GM23338 (cell line): ENCODE data around the gene ILKAP.

Experiments
- CREB1 ChIP-seq: fragments of 250-450 bp; sonication (Bioruptor Pico); IDR thresholded peaks from 2 replicates; pipeline ENCODE4 v1.5.0; 2020; ENCODE audit warnings: low read depth, mild to moderate bottlenecking, moderate library complexity
- EZH2 ChIP-seq: fragments of 200-600 bp; sonication (generic); IDR thresholded peaks from one replicate; pipeline ENCODE4 v1.8.0; 2017; ENCODE audit warnings: antibody characterized with exemption, mild to moderate bottlenecking, low read depth; ENCODE audit not compliant: unreplicated experiment
- EZH2phosphoT487 ChIP-seq: fragments of 200-600 bp; sonication (generic); IDR thresholded peaks from one replicate; pipeline ENCODE4 v1.8.1; 2018; ENCODE audit warnings: antibody characterized with exemption; ENCODE audit not compliant: unreplicated experiment
- JUNB ChIP-seq: IDR thresholded peaks from one replicate; pipeline ENCODE4 v1.6.1; 2016; ENCODE audit warnings: antibody characterized with exemption; ENCODE audit not compliant: unreplicated experiment
- NANOG ChIP-seq: IDR thresholded peaks from 2 replicates; pipeline ENCODE4 v1.6.1; 2016; ENCODE audit warnings: antibody characterized with exemption, borderline replicate concordance
- POLR2AphosphoS5 ChIP-seq: IDR thresholded peaks from 2 replicates; pipeline ENCODE4 v1.6.1; 2016; ENCODE audit warnings: antibody characterized with exemption, low read depth
- STAT1 ChIP-seq: IDR thresholded peaks from one replicate; pipeline ENCODE4 v1.6.1; 2016; ENCODE audit warnings: antibody characterized with exemption; ENCODE audit not compliant: unreplicated experiment
- ZNF114 ChIP-seq: fragments of 250-450 bp; sonication (Bioruptor Pico); IDR thresholded peaks from 2 replicates; pipeline ENCODE4 v1.5.0; 2020; ENCODE audit warnings: mild to moderate bottlenecking, moderate library complexity
- ZNF331 ChIP-seq: fragments of 250-450 bp; sonication (Bioruptor Pico); IDR thresholded peaks from 2 replicates; pipeline ENCODE4 v1.5.0; 2020; ENCODE audit warnings: low read depth, mild to moderate bottlenecking, moderate library complexity
- TF ChIP-seq, protein P1 (sequence below), 2 experiments: fragments of 200-600 bp in 1 of 2; sonication (generic) in 1 of 2; conservative IDR thresholded peaks; 2 replicates each; pipeline versions ENCODE4 v1.5.1 to v1.6.1; 2016 to 2017; ENCODE audit warnings: antibody characterized with exemption in 2 of 2, low read depth in 2 of 2, mild to moderate bottlenecking in 2 of 2, moderate library complexity in 1 of 2
- TF ChIP-seq, protein P2 (sequence below): IDR thresholded peaks from one replicate; pipeline ENCODE4 v1.6.1; 2018; ENCODE audit warnings: antibody characterized with exemption; ENCODE audit not compliant: unreplicated experiment
- TF ChIP-seq, protein P3 (sequence below): IDR thresholded peaks from 2 replicates; pipeline ENCODE4 v1.6.1; 2016; ENCODE audit warnings: antibody characterized with exemption

DNA sequence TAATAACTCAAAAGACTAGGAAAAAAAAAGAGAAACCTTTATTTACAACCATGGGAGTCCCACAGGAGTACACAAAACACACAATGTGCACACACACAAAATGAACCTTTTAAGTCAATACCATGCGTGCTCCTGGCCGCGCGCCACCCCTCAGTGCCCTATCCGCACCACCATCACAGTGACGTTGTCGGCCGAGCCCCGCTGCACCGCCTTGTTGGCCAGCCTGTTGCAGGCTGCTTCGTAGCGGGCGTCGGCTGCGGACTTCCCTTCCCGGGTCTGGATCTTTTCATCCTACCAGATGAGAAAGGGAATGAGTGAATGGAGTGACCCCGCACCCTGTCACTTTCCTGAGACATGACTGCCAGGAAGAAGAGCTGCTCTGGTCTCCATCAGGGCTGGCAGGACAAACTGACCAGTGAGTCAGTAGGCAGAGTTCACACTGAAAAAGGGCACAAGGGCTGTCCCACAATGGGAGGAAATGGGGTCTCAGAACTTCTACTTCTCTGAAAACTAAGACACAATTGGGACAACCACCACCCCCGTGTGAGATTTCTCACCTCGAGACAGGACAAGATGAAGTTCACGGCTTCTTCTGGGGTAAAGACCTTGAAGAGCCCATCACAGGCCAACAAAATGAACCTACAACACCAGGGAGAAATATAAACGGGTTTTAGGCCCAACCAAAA is 33.0 kb downstream of the ILKAP start:
- TF ChIP-seq, protein P1, sequence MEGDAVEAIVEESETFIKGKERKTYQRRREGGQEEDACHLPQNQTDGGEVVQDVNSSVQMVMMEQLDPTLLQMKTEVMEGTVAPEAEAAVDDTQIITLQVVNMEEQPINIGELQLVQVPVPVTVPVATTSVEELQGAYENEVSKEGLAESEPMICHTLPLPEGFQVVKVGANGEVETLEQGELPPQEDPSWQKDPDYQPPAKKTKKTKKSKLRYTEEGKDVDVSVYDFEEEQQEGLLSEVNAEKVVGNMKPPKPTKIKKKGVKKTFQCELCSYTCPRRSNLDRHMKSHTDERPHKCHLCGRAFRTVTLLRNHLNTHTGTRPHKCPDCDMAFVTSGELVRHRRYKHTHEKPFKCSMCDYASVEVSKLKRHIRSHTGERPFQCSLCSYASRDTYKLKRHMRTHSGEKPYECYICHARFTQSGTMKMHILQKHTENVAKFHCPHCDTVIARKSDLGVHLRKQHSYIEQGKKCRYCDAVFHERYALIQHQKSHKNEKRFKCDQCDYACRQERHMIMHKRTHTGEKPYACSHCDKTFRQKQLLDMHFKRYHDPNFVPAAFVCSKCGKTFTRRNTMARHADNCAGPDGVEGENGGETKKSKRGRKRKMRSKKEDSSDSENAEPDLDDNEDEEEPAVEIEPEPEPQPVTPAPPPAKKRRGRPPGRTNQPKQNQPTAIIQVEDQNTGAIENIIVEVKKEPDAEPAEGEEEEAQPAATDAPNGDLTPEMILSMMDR (conservative IDR thresholded peaks at IDR 0.05; ENCODE audit: low read depth in 2 of 2), result no peak
- no peak for TF ChIP-seq POLR2AphosphoS5
- TF ChIP-seq, protein P2, sequence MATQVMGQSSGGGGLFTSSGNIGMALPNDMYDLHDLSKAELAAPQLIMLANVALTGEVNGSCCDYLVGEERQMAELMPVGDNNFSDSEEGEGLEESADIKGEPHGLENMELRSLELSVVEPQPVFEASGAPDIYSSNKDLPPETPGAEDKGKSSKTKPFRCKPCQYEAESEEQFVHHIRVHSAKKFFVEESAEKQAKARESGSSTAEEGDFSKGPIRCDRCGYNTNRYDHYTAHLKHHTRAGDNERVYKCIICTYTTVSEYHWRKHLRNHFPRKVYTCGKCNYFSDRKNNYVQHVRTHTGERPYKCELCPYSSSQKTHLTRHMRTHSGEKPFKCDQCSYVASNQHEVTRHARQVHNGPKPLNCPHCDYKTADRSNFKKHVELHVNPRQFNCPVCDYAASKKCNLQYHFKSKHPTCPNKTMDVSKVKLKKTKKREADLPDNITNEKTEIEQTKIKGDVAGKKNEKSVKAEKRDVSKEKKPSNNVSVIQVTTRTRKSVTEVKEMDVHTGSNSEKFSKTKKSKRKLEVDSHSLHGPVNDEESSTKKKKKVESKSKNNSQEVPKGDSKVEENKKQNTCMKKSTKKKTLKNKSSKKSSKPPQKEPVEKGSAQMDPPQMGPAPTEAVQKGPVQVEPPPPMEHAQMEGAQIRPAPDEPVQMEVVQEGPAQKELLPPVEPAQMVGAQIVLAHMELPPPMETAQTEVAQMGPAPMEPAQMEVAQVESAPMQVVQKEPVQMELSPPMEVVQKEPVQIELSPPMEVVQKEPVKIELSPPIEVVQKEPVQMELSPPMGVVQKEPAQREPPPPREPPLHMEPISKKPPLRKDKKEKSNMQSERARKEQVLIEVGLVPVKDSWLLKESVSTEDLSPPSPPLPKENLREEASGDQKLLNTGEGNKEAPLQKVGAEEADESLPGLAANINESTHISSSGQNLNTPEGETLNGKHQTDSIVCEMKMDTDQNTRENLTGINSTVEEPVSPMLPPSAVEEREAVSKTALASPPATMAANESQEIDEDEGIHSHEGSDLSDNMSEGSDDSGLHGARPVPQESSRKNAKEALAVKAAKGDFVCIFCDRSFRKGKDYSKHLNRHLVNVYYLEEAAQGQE, result no peak
- no peak for TF ChIP-seq EZH2
- no peak for TF ChIP-seq EZH2phosphoT487
- no peak for TF ChIP-seq NANOG
- TF ChIP-seq JUNB, result no peak
- TF ChIP-seq CREB1 (CRISPR knock-in tag), result no peak
- TF ChIP-seq STAT1, result no peak
- TF ChIP-seq, protein P3, sequence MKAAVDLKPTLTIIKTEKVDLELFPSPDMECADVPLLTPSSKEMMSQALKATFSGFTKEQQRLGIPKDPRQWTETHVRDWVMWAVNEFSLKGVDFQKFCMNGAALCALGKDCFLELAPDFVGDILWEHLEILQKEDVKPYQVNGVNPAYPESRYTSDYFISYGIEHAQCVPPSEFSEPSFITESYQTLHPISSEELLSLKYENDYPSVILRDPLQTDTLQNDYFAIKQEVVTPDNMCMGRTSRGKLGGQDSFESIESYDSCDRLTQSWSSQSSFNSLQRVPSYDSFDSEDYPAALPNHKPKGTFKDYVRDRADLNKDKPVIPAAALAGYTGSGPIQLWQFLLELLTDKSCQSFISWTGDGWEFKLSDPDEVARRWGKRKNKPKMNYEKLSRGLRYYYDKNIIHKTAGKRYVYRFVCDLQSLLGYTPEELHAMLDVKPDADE, result no peak
- TF ChIP-seq ZNF114, result no peak
- no peak for TF ChIP-seq ZNF331 (CRISPR knock-in tag)
